Measurements from ENCODE around the gene IGSF21.

DNA sequence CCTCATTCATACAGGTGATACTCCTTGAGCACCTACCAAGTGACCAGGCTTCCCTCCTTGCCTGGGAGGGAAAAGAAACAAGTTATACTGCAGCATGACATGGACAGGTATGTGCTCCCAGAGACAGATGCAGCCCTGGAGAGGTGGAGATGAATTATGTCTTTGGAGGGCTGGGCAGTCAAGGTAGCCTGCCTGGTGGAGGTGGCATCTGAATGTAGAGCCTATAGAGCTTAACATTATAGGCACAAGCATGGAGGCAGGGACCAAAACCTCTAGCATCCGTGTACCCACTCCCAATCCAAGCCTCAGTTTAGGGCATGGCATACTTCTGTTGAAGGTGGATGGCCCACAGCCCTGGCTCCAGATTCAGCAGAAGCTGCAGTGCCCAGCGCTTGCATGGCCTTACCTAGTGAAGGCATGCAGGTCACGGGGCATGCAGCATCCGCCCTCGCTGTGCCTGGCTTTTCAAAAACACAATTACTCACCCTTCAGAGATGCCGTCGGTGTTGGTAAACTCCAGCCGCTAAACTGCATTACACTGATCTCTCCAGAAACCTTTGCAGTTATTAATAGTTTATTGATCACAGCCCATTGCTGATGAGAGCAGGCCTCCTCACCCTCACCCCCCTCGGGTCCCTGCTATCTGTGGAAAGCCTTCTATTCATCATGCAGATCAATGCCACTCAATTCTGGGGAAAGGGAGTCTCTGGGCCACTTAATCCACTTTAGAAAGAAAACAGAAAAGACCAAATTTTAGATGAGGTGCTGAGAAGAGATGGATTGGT lies 222.1 kb downstream of the IGSF21 start:
- no peak for TF ChIP-seq TOX (CRISPR knock-in tag; IDR thresholded peaks at IDR 0.05; ENCODE audit: borderline replicate concordance)
- TF ChIP-seq PPARA (CRISPR knock-in tag; IDR thresholded peaks at IDR 0.05; ENCODE audit: borderline replicate concordance), result no peak
- TF ChIP-seq RARB (CRISPR knock-in tag; IDR thresholded peaks at IDR 0.05), result no peak
- no peak for TF ChIP-seq SNAI2 (CRISPR knock-in tag; IDR thresholded peaks at IDR 0.05)
- TF ChIP-seq, protein P1, sequence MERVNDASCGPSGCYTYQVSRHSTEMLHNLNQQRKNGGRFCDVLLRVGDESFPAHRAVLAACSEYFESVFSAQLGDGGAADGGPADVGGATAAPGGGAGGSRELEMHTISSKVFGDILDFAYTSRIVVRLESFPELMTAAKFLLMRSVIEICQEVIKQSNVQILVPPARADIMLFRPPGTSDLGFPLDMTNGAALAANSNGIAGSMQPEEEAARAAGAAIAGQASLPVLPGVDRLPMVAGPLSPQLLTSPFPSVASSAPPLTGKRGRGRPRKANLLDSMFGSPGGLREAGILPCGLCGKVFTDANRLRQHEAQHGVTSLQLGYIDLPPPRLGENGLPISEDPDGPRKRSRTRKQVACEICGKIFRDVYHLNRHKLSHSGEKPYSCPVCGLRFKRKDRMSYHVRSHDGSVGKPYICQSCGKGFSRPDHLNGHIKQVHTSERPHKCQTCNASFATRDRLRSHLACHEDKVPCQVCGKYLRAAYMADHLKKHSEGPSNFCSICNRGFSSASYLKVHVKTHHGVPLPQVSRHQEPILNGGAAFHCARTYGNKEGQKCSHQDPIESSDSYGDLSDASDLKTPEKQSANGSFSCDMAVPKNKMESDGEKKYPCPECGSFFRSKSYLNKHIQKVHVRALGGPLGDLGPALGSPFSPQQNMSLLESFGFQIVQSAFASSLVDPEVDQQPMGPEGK (CRISPR knock-in tag; IDR thresholded peaks at IDR 0.05; ENCODE audit: borderline replicate concordance), result no peak
- TF ChIP-seq, protein P2, sequence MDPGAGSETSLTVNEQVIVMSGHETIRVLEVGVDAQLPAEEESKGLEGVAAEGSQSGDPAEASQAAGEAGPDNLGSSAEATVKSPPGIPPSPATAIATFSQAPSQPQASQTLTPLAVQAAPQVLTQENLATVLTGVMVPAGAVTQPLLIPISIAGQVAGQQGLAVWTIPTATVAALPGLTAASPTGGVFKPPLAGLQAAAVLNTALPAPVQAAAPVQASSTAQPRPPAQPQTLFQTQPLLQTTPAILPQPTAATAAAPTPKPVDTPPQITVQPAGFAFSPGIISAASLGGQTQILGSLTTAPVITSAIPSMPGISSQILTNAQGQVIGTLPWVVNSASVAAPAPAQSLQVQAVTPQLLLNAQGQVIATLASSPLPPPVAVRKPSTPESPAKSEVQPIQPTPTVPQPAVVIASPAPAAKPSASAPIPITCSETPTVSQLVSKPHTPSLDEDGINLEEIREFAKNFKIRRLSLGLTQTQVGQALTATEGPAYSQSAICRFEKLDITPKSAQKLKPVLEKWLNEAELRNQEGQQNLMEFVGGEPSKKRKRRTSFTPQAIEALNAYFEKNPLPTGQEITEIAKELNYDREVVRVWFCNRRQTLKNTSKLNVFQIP (CRISPR knock-in tag; IDR thresholded peaks at IDR 0.05; ENCODE audit: borderline replicate concordance, low read depth), result no peak

Measured in SK-N-SH treated with all-trans-retinoic acid at 6 μM for 48 hours (cell line).